Vagina (tissue), 2 donors: ENCODE data around the gene MFF.

Experiments used
- POLR2A ChIP-seq, 2 donors: fragments of 450-650 bp; IDR thresholded peaks; one replicate each; pipeline ENCODE4 v1.6.1; 2017; ENCODE audit warnings: antibody characterized with exemption in 2 of 2, mild to moderate bottlenecking in 2 of 2, moderate library complexity in 2 of 2
- POLR2AphosphoS5 ChIP-seq, 2 donors: sonication (generic); formaldehyde crosslinking; IDR thresholded peaks; one replicate each; pipeline ENCODE4 v1.9.0; 2017; ENCODE audit warnings: antibody characterized with exemption in 2 of 2, mild to moderate bottlenecking in 2 of 2, low read depth in 1 of 2; ENCODE audit not compliant: insufficient read depth in 1 of 2
- TF ChIP-seq, protein P1 (sequence below), 3 experiments: fragments of 450-650 bp in 2 of 3; fragments of 200-600 bp in 1 of 3; sonication (generic) in 1 of 3; IDR thresholded peaks; one replicate each; pipeline ENCODE4 v1.5.1; 2017 to 2019; ENCODE audit warnings: antibody characterized with exemption in 3 of 3, mild to moderate bottlenecking in 2 of 3, moderate library complexity in 2 of 3

DNA sequence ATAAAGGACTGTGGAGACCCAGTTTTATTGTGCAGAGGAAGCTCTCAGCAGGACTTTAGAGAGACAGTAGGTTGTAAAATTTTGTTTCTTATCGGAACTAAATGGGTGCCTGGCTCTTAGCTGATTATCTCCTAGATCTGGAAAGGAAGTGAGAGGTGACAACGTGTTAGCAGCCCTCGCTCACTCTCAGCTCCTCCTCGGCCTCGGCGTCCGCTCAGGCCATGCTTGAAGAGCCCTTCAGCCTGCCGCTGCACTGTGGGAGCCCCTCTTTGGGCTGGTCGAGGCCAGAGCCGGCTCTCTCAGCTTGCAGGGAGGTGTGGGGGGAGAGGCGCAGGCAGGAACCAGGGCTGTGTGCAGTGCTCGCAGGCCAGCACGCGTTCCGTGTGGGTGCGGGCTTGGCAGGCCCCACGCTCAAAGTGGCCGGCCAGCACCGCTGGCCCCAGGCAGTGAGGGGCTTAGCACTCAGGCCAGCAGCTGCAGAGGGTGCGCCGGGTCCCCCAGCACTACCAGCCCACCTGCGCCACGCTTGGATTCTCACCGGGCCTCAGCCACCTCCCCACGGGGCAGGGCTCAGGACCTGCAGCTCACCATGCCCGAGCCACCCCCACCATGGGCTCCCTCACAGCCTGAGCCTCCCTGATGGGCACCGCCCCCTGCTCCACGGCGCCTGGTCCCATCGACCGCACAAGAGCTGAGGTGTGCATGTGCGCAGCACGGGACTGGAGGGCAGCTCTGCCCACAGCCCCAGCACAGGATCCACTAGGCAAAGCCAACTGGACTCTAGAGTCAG, 4.6 kb upstream of the MFF start:
- TF ChIP-seq, protein P1, sequence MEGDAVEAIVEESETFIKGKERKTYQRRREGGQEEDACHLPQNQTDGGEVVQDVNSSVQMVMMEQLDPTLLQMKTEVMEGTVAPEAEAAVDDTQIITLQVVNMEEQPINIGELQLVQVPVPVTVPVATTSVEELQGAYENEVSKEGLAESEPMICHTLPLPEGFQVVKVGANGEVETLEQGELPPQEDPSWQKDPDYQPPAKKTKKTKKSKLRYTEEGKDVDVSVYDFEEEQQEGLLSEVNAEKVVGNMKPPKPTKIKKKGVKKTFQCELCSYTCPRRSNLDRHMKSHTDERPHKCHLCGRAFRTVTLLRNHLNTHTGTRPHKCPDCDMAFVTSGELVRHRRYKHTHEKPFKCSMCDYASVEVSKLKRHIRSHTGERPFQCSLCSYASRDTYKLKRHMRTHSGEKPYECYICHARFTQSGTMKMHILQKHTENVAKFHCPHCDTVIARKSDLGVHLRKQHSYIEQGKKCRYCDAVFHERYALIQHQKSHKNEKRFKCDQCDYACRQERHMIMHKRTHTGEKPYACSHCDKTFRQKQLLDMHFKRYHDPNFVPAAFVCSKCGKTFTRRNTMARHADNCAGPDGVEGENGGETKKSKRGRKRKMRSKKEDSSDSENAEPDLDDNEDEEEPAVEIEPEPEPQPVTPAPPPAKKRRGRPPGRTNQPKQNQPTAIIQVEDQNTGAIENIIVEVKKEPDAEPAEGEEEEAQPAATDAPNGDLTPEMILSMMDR (IDR thresholded peaks at IDR 0.05) = no peak
- no peak for TF ChIP-seq POLR2AphosphoS5 (IDR thresholded peaks at IDR 0.05; ENCODE audit: insufficient read depth in 1 of 2, low read depth in 1 of 2)
- TF ChIP-seq POLR2A (IDR thresholded peaks at IDR 0.05) = no peak
